SHP77 treated with DMSO at 0.1 percent for 48 hours (cell line): ENCODE measurements around the gene RNF4.

Experiments
- DNase-seq: peaks from one replicate; lab custom pipeline; 2025; lab: John Stamatoyannopoulos, UW

The RNF4 gene

GRCh38 chr4:2437475-2438215 is 31.3 kb upstream of the RNF4 start:
- no peak for DNase-seq

GRCh38 chr4:2438822-2439718 is 29.8 kb upstream of the RNF4 start:
- no peak for DNase-seq

GRCh38 chr4:2441393-2442174 is 27.3 kb upstream of the RNF4 start:
- DNase-seq, result peak; percentile 32

- no peak for DNase-seq
Measured at GRCh38 chr4:2442175-2442993, 26.5 kb upstream of the RNF4 start.

- no peak for DNase-seq
Measured at GRCh38 chr4:2443061-2443730, 25.7 kb upstream of the RNF4 start.

- DNase-seq, result no peak
Measured at GRCh38 chr4:2443956-2444740, 24.8 kb upstream of the RNF4 start.

- no peak for DNase-seq
Measured at GRCh38 chr4:2445130-2445529, 23.8 kb upstream of the RNF4 start.

GRCh38 chr4:2445571-2445970 is 23.3 kb upstream of the RNF4 start:
- no peak for DNase-seq

GRCh38 chr4:2446656-2447564 is 22.0 kb upstream of the RNF4 start:
- no peak for DNase-seq

GRCh38 chr4:2448589-2448988 is 20.3 kb upstream of the RNF4 start:
- no peak for DNase-seq

GRCh38 chr4:2449051-2449450 is 19.9 kb upstream of the RNF4 start:
- no peak for DNase-seq

- DNase-seq, result no peak
Measured at GRCh38 chr4:2449511-2450392, 19.2 kb upstream of the RNF4 start.

- DNase-seq, result no peak
Measured at GRCh38 chr4:2450394-2451035, 18.4 kb upstream of the RNF4 start.

- no peak for DNase-seq
Measured at GRCh38 chr4:2451036-2451520, 17.8 kb upstream of the RNF4 start.

- no peak for DNase-seq
Measured at GRCh38 chr4:2451821-2452785, 16.8 kb upstream of the RNF4 start.
